GM12801 (cell line): ENCODE results near the gene TBX3.

ENCODE experiments used
- CTCF ChIP-seq: IDR thresholded peaks from one replicate; pipeline ENCODE4 v1.5.1; 2011; ENCODE audit warnings: control low read depth; ENCODE audit not compliant: insufficient read length; ENCODE audit errors: extremely low read depth

TBX3 gene

GRCh38 chr12:114661245-114661644 lies 22.7 kb downstream of the TBX3 start:
- no peak for TF ChIP-seq CTCF

- no peak for TF ChIP-seq CTCF
These were observed 24.9 kb downstream of the TBX3 start for GRCh38 chr12:114659084-114659483.

- no peak for TF ChIP-seq CTCF
These were observed 26.0 kb downstream of the TBX3 start for GRCh38 chr12:114658002-114658441.

- no peak for TF ChIP-seq CTCF
These were observed 26.4 kb downstream of the TBX3 start for GRCh38 chr12:114657597-114657920.

GRCh38 chr12:114656906-114657596 lies 26.9 kb downstream of the TBX3 start:
- no peak for TF ChIP-seq CTCF

GRCh38 chr12:114655934-114656749 lies 27.8 kb downstream of the TBX3 start:
- no peak for TF ChIP-seq CTCF

GRCh38 chr12:114649585-114649984 lies 34.4 kb downstream of the TBX3 start:
- no peak for TF ChIP-seq CTCF
